Measurements from ENCODE around the gene ZNF266. TPM values are rescaled to one million over a fixed set of nuclear protein-coding genes. Genes with fewer than 3 reads are reported as not detected.

Gene ZNF266
- 77.6 and 79.9 TPM in 2 replicates for total RNA-seq (2013; cell fraction: nucleolus; rRNA removed)
- 25.0 and 30.5 TPM in 2 replicates for total RNA-seq (2014; rRNA removed)
- 25.0 and 27.3 TPM in 2 replicates for total RNA-seq (2014; rRNA removed; fragmentation: Illumina TruSeq; extraction: Trizol)
- 29.9 and 30.9 TPM in 2 replicates for total RNA-seq (2021)
- 30.8 TPM for polyA plus RNA-seq (2011; ENCODE audit: low read depth)
- polyA plus RNA-seq (2011; rRNA removed), result 67.7 and 89.1 TPM in 2 replicates
- 25.8 and 27.1 TPM in 2 replicates for polyA plus RNA-seq (2011; cell fraction: cytosol; rRNA removed)
- 208 and 263 TPM in 2 replicates for polyA plus RNA-seq (2011; cell fraction: nucleus; rRNA removed)
- polyA plus RNA-seq (2012), result 35.5 and 42.3 TPM in 2 replicates
- 34.4 and 48.2 TPM in 2 replicates for polyA plus RNA-seq (2014; fragmentation: Illumina TruSeq; extraction: Trizol)
- 10 to 100 TPM in 1 of 2 experiments, 1 to 10 TPM in 1; 7.7 to 11.8 TPM for polyA plus RNA-seq (2014; fragmentation: Nextera tagmentation; extraction: Ambion mirVana)
- 32.8 and 40.2 TPM in 2 replicates for polyA plus RNA-seq (2014; rRNA removed)
- 10 to 100 TPM; 15.2 to 15.8 TPM for polyA plus RNA-seq (2016; fragmentation: Nextera tagmentation; extraction: Ambion mirVana)
- polyA minus RNA-seq (2011; rRNA and poly(A)+ RNA removed), result 31.0 and 34.3 TPM in 2 replicates
- 6.1 and 7.9 TPM in 2 replicates for polyA minus RNA-seq (2011; cell fraction: cytosol; rRNA and poly(A)+ RNA removed)
- polyA minus RNA-seq (2011; cell fraction: nucleus; rRNA and poly(A)+ RNA removed), result 38.0 and 41.1 TPM in 2 replicates
- percentile 91 among the genes with signal in this experiment for Bru-seq, nascent RNA
- percentile 96 among the genes with signal in this experiment for BruChase-seq, experiment 1, labeled RNA remaining after a 6-hour chase
- percentile 96 among the genes with signal in this experiment for BruChase-seq, experiment 2, labeled RNA remaining after a 2-hour chase
- long read RNA-seq, experiment 1, partial matches to known transcripts, result 0 of 4 reads
- long read RNA-seq, experiment 1, other reads (novel, unspliced or antisense), result 4 of 4 reads
- long read RNA-seq, experiment 2, full-length matches to known transcripts, result 10 of 73 reads
- long read RNA-seq, experiment 2, partial matches to known transcripts, result 7 of 73 reads
- long read RNA-seq, experiment 2, other reads (novel, unspliced or antisense), result 56 of 73 reads

- H3K79me2 ChIP-seq (ENCODE audit: control insufficient read depth, insufficient read depth, low read length), result peaks cover 6% of the 10 kb centered on the region
- peak within 1 kb of the TSS; percentile 82 for H3K4me3 ChIP-seq
- in situ Hi-C loops (cut with MboI) (no loop called here), intact Hi-C loops (cut with micrococcal nuclease; ENCODE audit: unreplicated experiment) (loop anchor here (10.0 kb wide), 1 partner anchor 121 kb away; no protein-coding TSS in a partner anchor)
- peak within 1 kb of the TSS; percentile 90 for H2AFZ ChIP-seq (ENCODE audit: control insufficient read depth, low read depth, low read length)
- ChIA-PET CTCF (interaction anchor here (0.9 to 1.7 kb wide), 6 partner anchors 112 to 360 kb away, joined by 3 to 6 read pairs (median 4); partner anchors contain the start of gene ZNF559), POLR2A (interaction anchor here (0.6 kb wide), 1 partner anchor 128 kb away, joined by 4 read pairs; no protein-coding TSS in a partner anchor), RAD21 (ENCODE audit: unreplicated experiment) (interaction anchor here (0.8 to 1.2 kb wide), 2 partner anchors 112 to 230 kb away, joined by 3 to 4 read pairs; partner anchors contain the start of gene ZNF559), SMC1A (ENCODE audit: uncharacterized antibody, unreplicated experiment) (interaction anchor here (1.0 kb wide), 1 partner anchor 112 kb away, joined by 3 read pairs; the partner anchor contains the start of gene ZNF559)
- H4K20me1 ChIP-seq (ENCODE audit: control insufficient read depth, insufficient read depth), result no peaks in the 10 kb centered on the region
- DNase-seq (ENCODE audit: low read depth, low spot score) (peak; percentile 63), FAIRE-seq (peak; percentile 96), ATAC-seq (peak; percentile 97)
- H3K4me1 ChIP-seq (ENCODE audit: control insufficient read depth, insufficient read depth, low read length), result no peaks in the 10 kb centered on the region
- H3K9me3 ChIP-seq (replicated peaks; ENCODE audit: control insufficient read depth, insufficient read depth, low read length), result peaks cover 1% of the 10 kb centered on the region; the same call in 2 of the 3 replicates
- WGBS (ENCODE audit: insufficient coverage, insufficient replicate concordance, low lambda C conversion rate, missing lambda C conversion rate), result 19% methylated on average over 55 of the region's 56 CpGs
- H3K4me2 ChIP-seq (ENCODE audit: control insufficient read depth, insufficient read depth), result peak within 1 kb of the TSS; percentile 88
- H3K36me3 ChIP-seq (ENCODE audit: control insufficient read depth in 2 of 2, insufficient read depth in 2 of 2, low read length in 1 of 2), result peaks cover 0 to 9% of the 10 kb centered on the region in 2 experiments
- TSS peak; percentile 85 for BruUV-seq (replicated peaks)
- no peaks in the 10 kb centered on the region for H3K27me3 ChIP-seq (replicated peaks in 1 of 2; ENCODE audit: control insufficient read depth in 2 of 2, insufficient read depth in 2 of 2, low read length in 1 of 2)
- peak within 1 kb of the TSS; percentile 80 for H3K9ac ChIP-seq (ENCODE audit: control insufficient read depth, insufficient read depth, low read length)
- H3K27ac ChIP-seq (ENCODE audit: control insufficient read depth, insufficient read depth), result peak within 1 kb of the TSS; percentile 88
- peak; percentile 100 for TF ChIP-seq NBN (IDR thresholded peaks at IDR 0.05)
- TF ChIP-seq RUNX3 (IDR thresholded peaks at IDR 0.05; ENCODE audit: low read length), result peak; percentile 69
- peak in 1 of 2 experiments; percentile 37; a peak in 1 of 4 replicates for TF ChIP-seq BHLHE40 (IDR thresholded peaks at IDR 0.05; ENCODE audit: borderline replicate concordance in 1 of 2, low read depth in 2 of 2, low read length in 1 of 2)
- peak; percentile 36 for TF ChIP-seq SKIL (IDR thresholded peaks at IDR 0.05; ENCODE audit: low read depth, poor library complexity, severe bottlenecking)
- TF ChIP-seq NFYB (IDR thresholded peaks at IDR 0.05; ENCODE audit: insufficient read depth, low read depth, low read length), result no peak
- TF ChIP-seq, protein P1, sequence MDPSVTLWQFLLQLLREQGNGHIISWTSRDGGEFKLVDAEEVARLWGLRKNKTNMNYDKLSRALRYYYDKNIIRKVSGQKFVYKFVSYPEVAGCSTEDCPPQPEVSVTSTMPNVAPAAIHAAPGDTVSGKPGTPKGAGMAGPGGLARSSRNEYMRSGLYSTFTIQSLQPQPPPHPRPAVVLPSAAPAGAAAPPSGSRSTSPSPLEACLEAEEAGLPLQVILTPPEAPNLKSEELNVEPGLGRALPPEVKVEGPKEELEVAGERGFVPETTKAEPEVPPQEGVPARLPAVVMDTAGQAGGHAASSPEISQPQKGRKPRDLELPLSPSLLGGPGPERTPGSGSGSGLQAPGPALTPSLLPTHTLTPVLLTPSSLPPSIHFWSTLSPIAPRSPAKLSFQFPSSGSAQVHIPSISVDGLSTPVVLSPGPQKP (IDR thresholded peaks at IDR 0.05; ENCODE audit: low read depth, low read length), result peak; percentile 61; the same call in 1 of the 2 replicates
- TF ChIP-seq SMAD1 (IDR thresholded peaks at IDR 0.05; ENCODE audit: low read depth, partially characterized antibody), result peak; percentile 18
- TF ChIP-seq, protein P2, sequence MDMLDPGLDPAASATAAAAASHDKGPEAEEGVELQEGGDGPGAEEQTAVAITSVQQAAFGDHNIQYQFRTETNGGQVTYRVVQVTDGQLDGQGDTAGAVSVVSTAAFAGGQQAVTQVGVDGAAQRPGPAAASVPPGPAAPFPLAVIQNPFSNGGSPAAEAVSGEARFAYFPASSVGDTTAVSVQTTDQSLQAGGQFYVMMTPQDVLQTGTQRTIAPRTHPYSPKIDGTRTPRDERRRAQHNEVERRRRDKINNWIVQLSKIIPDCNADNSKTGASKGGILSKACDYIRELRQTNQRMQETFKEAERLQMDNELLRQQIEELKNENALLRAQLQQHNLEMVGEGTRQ (IDR thresholded peaks at IDR 0.05; ENCODE audit: borderline replicate concordance, low read depth, low read length), result no peak
- TF ChIP-seq ZNF207 (IDR thresholded peaks at IDR 0.05; ENCODE audit: borderline replicate concordance), result peak; percentile 39; the same call in 1 of the 2 replicates
- TF ChIP-seq CHD4 (IDR thresholded peaks at IDR 0.05), result no peak
- no peak for TF ChIP-seq NRF1 (conservative IDR thresholded peaks at IDR 0.05; ENCODE audit: low read depth, low read length)
Measured at GRCh38 chr19:9435279-9436268, at the start of gene ZNF266. Gene ZNF266 (minus strand): TSS chr19:9435573. CDS start chr19:9420089, 15,484 bp downstream.

Data from GM12878 (cell line).